ENCODE data around the gene VGLL4.

VGLL4 gene

GRCh38 chr3:11651900-11652299, 8.2 kb upstream of the VGLL4 start:
- DNase-seq, result no peak

GRCh38 chr3:11651477-11651876, 7.8 kb upstream of the VGLL4 start:
- DNase-seq, result no peak

DNA sequence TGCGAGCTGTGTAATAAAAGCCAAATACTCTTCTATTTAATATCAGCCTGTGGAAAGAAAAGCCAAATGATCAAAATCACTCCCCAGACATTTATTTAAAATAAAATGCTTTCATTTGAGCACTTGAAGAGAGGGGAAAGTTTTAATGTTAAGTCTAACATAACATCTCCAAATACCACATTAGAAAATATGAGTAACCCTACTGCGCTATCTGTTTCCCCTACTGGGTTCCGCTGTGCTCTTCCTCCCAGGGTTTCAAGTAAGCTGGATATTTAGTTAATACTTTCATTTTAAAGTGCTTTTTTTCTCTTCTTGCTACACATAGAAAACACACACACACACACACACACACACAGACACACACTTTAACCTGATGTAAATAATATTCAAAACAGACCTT, 6.7 kb upstream of the VGLL4 start:
- DNase-seq, result no peak

DNA sequence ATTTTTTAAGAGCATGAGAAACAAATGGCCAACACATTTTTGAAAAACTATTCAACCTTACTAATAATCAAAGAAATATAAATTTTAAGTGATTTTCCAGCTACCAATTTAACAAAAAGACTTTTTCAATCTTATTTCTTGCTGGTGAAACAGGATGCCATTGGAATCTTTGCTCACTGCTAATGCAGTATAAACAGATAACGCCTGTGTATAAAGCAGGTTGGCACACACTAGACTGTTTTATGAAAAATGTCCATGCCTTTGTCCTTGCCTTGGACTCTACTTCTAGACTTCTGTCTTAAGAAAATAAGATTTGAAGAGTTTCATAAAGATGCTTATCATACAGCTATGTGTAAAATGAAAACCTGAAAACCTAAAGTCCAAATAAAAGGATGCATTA, 5.0 kb upstream of the VGLL4 start:
- no peak for DNase-seq

DNA sequence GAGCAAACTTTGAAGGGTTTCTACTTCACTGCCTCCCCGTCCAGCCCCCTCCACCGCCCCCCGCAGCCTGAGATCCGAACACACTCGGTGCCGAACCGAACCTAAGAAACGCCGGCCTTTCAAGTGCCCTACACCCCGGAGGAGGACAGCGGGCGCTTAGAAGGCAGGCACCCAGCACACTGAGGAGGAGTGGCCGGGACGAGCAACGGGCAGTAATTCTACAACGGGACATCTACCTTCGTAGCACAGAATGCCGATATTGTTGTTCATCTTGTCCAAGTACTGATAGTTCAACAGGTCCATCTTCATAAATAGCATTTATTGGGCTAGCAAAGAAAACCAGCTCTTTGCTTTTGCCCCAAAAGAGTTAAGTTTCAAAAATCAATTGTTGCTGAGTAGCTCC, 513 bp downstream of the VGLL4 start:
- peak; percentile 68 for DNase-seq

DNA sequence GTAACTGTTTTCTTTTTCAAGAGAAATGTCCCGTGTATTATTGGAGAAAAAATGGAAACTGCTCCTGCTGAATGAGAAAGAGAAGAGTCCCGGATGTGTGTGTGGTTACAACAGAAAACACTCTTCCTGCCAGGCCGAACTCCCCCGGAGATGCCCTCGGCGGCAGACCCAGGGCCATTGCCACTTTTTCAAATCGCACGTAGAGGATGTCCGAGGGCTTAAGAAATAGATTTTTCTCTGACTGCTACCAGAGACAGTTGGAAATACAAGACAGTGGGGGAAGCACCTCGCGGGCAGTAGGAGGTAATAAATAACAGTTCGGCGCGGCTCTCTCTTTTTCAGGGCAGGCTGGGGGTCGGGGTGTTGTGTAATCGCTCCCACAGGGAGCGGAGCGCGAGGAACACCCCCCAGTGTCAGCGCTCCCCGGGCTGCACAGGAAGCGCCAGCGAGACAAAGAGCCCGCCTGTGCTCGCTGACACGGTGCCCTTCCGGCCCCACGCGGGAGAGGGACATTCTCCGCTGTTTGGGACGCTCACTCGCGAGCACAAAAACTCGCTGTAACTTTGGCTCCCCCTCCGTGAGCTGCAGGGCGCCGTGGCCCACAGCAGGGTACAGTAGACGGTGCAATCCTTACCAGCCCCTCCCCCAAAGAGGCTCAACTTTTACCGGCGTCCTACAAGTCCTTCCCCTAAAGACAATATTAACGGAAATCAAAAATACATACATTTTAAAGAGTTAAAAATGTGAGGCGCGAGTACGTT, 1.1 kb downstream of the VGLL4 start:
- peak; percentile 23 for DNase-seq

DNA sequence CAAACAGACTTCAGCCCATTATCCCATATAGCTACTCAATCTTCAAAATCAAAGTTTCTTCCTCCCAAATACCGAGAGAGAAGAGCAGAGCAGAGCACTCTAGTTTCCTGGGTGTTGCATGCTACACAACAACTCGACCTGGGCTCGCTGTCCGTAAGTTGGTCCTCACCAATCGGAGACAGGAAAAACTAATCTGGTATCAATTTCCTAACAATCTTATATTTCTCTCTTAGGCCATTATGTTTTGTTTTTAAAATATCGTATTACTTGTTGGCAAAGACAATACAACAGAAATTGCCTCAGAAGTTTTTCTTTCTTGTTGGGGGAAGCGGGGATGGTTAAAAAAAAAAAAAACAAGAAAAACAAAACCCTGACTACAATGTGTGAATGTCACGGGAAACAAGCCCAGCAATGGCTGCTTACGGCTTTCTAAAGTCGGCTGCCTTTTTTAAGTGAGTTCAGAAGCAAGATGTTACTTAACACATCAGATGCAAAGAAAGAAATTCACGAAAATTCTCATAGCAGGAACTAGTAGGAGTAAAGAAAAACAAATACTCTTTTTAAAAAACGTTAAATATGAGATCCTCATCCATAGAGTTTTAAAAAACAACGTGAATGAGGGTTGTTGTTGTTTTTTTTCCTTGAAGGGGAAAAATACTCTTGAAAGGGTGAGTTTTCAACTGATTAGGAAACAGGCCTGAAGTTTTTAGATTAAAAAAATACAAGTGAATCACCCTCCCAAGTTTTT, 1.9 kb downstream of the VGLL4 start:
- peak; percentile 22 for DNase-seq

- DNase-seq, result no peak
Observed at GRCh38 chr3:11641316-11641682, 2.4 kb downstream of the VGLL4 start.

- DNase-seq, result no peak
Observed at GRCh38 chr3:11640009-11640673, 3.6 kb downstream of the VGLL4 start.

DNA sequence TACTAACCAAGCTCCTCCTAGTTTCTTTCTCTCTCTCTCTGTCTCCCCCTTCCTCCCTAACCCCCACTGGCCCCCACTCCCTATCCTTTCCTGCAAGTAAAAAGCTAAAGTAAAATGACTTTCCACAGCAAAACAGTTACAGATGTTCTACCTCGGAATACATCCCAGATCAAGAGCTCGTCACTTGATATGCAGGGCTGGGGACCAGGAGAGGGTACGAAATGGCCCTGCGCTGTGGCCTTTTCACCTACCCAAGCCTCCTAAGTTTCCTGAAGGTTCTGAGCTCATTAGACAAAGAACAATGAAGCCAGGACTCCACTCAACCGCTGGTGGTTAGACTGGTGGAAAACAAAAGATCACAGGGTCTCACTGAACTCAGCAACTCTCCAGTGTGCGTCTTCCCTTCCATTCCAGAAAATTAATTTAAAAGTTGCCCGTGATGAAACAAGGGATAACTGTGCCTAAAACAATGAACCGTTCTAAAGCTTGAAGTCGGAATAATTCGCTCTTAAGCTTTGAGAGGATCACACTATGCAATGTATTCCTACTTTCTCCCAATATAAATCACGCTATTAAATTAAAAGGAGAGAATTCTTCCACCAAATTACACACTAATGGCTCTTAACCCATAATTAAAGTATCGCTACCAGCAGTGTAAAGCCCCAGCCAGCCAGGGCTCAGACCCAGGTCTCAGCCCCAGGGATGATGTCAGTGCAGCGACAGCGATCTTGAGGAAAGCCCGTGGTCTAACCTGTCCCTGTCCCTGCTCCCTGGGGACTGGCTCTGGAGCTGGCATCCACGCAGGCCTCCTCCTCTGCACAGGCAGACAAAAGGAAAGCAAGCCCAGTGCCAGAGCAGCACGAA, 5.0 kb downstream of the VGLL4 start:
- DNase-seq, result no peak

- no peak for DNase-seq
Observed at GRCh38 chr3:11637901-11638458, 5.7 kb downstream of the VGLL4 start.

GRCh38 chr3:11636394-11636770, 7.3 kb downstream of the VGLL4 start:
- no peak for DNase-seq

DNA sequence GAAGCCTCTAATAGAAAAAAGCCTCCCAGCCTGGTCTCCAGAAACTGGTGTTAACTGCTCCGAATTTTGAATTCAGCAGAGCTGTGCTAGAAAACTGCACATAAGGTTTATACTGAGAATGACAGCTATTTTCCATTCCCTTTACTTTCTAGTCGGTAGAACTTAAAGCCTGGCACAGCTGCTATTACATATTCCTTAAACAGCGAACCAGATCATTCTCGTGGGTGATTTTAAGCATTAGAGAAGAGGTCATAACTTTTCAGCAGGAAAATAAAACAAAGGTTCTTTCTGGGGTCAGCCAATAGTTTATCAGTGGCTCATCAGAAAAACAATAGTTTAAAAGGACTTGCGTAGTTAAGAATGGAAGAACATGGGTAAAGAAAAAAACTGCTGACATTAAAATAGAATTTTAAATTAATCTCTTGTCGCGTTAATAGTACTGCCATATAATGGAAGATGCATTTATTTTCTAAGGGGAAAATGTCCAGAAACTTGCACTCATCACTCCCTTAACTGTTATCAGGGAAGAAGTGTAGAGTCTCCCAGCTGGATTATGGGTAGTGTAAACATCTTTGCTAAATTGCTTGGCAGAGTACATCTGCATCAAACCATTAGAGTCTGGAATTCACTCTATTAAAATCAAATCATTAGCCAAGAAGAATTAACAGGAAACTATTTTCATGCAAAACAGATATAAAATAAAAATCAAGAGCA, 7.9 kb downstream of the VGLL4 start:
- no peak for DNase-seq

DNA sequence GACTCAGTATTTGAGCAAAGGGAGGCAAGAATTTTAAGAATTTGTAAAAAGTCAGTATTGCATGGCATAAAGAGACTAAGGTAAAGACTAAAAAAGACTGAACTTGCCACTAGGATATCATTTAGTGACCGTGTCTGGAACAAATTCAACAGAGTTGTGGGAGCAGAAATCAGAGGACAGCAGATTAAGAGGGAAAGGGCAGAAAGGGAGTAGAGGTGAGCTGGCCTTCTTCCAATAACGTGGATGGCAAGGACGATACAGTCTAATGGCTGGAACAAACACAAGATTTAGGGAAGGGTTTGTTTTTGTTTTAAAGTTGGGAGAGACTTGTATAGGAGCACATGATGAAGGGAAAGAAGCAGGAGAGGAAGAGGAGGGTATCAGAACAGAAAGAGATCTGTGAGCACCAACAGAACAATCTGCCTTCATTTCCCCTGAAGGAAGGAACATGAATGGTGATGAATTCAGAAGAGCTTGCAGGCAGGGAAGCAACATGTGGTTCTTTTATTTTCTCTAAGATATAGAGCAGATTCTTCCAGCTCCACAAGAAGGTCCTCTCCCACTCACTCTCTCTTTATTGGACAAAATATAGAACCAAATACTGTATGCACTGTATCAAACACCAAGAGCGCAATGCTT, 8.6 kb downstream of the VGLL4 start:
- DNase-seq, result no peak

DNA sequence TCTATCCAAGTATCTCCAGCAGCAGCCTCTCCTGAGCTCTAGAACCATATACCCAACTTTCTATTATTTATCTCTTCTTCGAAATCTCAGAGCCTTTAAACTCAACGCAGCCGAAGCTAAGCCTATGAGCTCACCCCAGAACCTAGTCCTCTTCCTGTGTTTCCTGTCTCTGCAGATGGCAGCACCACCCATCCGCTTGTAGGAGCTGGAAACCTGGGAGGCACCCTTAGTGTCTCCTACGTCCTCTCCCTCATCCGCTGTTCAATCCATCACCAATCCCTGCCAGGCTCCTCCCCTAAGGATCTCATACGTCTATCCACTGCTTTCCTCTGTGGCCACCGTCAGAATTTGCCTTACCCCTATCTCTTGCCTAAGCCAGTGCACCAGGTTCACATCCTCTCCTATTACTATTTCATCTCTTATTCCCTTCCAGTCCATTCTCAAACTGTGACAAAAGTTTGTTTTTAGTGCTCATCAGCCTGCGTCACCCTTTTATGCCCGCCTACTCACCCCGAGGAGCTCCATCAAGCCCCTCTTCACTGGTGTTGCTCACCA, 9.6 kb downstream of the VGLL4 start:
- no peak for DNase-seq

- no peak for DNase-seq
Observed at GRCh38 chr3:11632966-11633365, 10.7 kb downstream of the VGLL4 start.

- DNase-seq, result no peak
Observed at GRCh38 chr3:11632564-11632963, 11.2 kb downstream of the VGLL4 start.

- DNase-seq, result no peak
Observed at GRCh38 chr3:11631820-11632219, 11.9 kb downstream of the VGLL4 start.

DNA sequence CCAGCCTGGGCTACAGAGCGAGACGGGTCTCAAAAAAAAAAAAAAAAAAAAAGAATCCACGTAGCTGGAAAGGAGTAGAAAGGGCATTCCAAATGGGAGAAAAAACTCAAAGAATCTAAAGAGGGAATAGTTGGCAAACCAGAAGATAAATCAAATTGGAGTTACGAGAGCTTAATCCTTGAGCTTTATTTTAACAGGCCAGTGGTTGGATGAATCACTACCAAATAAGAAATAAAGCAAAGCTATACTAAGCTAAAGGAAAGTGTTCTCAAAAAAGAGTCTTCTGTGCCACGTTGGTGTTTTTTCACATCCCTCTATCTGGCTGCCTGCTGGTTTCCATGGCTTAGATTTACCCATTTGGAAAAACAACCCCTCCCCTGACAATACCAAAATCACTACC, 14.0 kb downstream of the VGLL4 start:
- DNase-seq, result no peak

DNA sequence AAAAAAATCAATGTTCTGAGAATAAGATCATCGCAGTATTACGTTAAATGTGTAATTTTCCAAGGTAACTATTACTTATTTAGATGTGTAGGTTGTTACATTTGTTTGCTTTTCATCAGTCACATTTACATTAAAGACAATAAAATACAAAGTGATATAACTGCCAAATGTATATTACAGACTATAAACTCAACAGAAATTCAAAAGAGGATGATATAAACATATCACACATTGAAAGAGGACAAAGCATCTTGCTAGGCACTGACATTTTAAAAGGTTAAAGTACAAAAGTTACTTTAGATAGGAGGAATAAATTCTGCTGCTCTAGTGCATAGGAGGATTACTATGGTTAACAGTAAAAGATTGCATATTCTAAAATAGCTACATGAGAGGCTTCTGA, 16.1 kb downstream of the VGLL4 start:
- DNase-seq, result no peak

- DNase-seq, result no peak
Observed at GRCh38 chr3:11626084-11626463, 17.6 kb downstream of the VGLL4 start.
